Activated CD4-positive, alpha-beta T cell treated with anti-CD3 and anti-CD28 coated beads, Interleukin-2, Interleukin-4, amounts not matched to agents 100 ng/mL and 50 ng/mL, durations not matched to agents 16 hours and 8 hours (primary cell): ENCODE data around the gene RFPL1.
A peak's percentile ranks its signal among the peaks of the same experiment; 100 is the strongest.

ENCODE experiments used
- DNase-seq: peaks from one replicate; pipeline ENCODE4 v3.0.0-alpha.2; 2020; ENCODE audit warnings: low spot score

Gene RFPL1

GRCh38 chr22:29443452-29443851 lies 5.1 kb downstream of the RFPL1 start:
- DNase-seq, result no peak

DNA sequence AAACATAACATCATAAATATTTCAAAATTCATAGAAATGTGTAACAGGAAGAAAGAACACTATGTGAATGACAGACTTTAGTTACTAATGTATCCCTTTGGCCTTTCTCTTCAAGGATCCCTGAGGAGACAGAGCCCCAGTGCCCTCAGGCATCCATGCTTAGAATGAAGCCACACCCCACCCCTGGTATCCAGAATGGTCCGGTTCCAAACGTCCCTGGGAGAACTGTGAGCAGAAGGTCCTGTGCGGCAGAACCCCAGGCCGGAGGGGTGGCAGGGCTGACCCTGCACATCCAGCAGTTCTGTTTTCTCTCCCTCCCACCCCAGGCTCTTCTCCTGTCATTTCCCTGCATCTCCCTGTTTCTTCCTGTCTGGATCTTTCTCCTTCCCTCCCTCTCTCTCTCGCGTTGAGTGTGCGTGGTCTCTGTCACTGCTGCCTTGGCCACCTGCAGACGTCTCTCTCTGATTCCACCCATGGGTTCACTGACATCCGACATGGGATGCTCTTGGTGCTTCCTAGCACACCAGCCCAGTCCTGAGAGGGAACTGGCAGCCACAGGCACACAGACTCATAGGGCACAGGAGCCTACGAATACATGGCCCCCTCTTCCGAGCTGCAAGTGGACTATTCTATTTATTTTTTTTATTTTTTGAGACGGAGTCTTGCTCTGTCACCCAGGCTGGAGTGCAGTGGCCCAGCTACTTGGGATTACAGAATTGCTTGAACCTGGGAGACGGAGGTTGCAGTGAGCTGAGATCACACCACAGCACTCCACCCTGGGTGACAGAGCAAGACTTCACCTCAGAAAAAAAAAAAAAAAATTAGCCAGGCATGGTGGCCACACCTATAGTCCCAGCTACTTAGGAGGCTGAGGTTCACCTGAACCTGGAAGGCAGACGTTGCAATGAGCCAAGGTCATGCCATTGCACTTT lies 5.7 kb downstream of the RFPL1 start:
- DNase-seq, result no peak

- DNase-seq, result no peak
Measured at GRCh38 chr22:29445508-29445907, 7.1 kb downstream of the RFPL1 start.

GRCh38 chr22:29447906-29448305 lies 9.5 kb downstream of the RFPL1 start:
- no peak for DNase-seq

- no peak for DNase-seq
Measured at GRCh38 chr22:29449296-29449875, 11.0 kb downstream of the RFPL1 start.

DNA sequence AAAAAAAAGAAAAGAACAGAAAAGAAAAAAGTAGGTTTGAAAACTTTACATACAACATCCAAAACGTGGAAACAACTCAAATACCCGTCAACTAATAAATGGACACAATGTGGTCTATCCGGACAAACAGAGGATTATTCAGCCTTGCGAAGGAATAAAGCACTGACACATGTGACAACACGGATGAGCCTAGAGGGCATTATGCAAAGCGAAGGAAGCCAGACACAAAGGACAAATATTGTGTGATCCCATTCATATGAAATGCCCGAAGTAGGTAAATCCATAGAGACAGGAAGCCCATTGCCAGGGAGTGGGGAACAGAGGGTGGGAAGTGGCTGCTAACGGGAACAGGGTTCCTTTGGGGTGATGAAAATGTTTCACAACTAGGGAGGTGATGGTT lies 11.8 kb downstream of the RFPL1 start:
- no peak for DNase-seq

DNA sequence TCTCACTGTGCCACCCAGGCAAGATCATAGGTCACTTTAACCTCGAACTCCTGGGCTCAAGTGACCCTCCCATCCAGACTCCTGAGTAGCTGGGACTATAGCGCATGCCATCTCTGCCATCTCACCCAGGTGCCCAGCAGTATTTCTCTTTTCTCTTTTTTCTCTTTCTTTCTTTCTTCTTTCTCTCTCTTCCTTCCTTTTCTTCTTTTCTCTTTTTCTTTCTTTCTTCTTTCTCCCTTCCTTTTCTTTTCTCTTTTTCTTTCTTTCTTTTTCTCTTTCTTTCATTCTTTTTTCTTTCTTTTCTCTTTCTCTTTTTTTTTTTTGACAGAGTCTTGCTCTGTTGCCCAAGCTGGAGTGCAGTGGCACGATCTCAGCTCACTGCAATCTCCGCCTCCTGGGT lies 13.5 kb downstream of the RFPL1 start:
- no peak for DNase-seq

- no peak for DNase-seq
Measured at GRCh38 chr22:29454276-29454675, 15.9 kb downstream of the RFPL1 start.

GRCh38 chr22:29456211-29456671 lies 17.9 kb downstream of the RFPL1 start:
- DNase-seq, result no peak

DNA sequence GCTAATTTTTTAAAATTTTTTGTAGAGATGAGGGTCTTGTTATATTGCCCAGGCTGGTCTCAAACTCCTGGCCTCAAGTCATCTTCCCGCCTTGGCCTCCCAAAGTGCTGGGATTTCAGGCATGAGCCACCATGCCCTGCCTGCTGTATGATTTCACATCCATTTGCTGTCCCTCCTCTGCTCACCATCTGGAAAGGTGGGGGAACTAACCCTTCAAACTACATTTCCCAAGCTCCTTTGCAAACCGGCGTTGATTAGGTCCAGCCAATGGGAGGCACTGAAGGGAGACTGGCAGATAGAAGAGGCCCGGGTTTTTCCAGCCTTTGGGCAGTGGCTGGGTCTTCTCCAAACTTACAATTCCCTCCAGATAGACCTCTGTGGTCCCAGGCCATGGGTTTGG lies 19.3 kb downstream of the RFPL1 start:
- DNase-seq, result peak; percentile 43

GRCh38 chr22:29458551-29458950 lies 20.2 kb downstream of the RFPL1 start:
- no peak for DNase-seq

DNA sequence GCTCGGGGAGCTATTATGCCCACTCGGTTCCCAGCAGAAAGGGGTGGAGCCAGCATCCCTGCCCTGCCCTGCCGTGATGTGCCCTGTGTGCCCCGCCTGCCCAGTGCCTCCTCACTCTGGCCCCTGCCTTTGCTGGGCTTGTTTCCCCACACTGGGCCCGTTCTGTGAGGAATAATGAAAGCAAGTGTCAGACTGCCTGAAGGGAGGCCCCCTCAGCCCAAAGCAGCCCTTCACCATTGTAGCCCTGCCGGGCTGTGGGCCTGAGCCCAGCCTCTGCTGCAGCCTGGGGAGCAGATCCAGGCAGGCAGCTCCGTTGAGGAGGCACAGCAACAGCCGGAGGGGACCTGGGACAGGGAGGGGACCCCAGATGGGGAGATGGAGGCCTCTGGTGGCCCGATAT lies 21.4 kb downstream of the RFPL1 start:
- DNase-seq, result no peak

- DNase-seq, result no peak
Measured at GRCh38 chr22:29461263-29461662, 22.9 kb downstream of the RFPL1 start.

DNA sequence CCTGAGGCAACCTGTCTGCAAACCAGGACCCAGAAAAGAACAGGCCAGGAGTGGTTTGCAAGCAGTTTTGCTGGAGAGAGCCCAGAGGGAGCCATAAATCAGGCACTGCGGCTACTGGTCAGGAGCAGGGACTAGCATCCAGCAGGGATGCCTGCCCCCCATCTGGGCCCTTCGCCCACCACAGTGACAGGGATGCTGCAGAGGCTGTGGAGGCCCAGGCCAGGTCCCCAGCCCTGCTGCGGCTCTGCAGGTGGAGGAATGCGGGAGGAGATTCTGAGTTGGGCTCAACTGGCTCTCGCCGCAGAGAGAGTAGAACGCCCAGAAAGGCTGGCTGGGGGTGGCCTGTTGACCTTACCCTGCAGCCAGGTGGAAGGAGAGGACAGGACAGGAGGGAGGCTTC lies 25.2 kb downstream of the RFPL1 start:
- DNase-seq, result no peak

DNA sequence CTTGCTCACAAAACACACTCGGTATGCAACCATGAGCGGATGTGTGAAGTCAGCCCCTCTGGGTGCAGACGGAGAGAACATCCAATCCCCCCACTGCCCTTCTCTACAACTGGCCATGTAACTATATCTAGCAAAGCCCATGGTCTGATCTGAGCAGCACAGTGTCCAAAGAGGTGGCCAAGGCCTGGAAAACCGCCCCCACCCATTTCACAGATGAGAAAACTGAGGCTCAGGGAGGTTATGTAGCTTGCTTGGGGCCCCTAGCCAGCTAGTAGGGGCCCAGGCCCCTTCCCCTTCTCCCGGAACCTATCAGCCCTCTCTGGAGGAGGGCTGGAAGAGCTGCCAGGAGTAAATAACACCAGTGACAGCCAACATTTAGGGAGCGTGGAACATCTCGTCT lies 26.2 kb downstream of the RFPL1 start:
- DNase-seq, result no peak

DNA sequence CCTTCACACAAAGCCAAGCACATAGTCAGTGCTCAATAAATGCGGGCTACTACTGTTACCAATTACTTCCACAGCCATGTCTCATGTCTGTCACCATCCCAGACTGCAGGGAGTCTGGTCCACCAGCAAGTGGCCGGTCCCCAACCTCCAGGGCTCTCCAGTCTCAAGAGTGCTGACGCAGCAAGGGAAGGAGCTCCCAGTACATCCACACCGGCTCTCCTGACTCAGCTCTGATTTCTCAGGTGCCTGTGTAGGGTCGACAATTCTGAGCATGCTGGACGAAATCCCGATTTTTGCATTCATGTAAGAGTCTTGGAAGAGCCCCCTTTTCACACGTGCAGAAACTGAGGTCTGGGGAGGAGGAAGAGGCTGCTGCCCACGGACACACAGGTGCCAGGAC lies 31.4 kb downstream of the RFPL1 start:
- DNase-seq, result no peak

DNA sequence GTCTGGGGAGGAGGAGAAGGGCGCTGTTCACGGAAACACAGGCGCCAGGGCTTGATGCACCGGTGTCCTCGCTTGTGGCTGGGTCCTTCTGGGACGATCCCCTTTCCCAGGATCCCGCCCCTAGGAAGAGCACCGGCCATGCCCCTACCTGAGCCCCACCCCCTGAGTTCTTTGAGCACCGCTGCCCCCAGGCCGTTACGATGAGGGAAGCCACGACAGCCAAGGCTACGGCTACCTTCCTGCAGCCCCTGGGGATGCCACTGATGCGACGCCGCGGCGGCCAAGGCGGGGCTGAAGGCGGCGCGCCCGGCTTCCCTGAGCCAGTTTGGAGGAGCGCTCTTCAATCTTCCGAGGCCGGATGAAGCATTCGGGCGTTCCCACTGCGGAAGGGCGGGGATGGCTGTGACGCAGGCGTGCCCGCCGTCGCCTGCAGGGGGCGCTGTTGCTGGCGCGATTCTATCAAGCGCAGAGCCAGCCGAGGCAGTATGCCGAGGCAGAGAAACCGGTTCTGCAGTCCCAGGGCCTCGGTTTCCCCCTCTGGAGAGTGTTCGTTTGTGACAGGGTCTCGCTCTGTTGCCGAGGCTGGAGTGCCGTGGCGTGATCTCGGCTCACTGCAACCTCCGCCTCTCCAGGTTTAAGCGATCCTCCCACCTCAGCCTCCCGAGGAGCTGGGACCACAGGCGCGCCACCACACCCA lies 31.9 kb downstream of the RFPL1 start:
- peak; percentile 80 for DNase-seq

GRCh38 chr22:29473001-29473400 lies 34.6 kb downstream of the RFPL1 start:
- DNase-seq, result no peak

- no peak for DNase-seq
Measured at GRCh38 chr22:29475550-29475949, 37.2 kb downstream of the RFPL1 start.

DNA sequence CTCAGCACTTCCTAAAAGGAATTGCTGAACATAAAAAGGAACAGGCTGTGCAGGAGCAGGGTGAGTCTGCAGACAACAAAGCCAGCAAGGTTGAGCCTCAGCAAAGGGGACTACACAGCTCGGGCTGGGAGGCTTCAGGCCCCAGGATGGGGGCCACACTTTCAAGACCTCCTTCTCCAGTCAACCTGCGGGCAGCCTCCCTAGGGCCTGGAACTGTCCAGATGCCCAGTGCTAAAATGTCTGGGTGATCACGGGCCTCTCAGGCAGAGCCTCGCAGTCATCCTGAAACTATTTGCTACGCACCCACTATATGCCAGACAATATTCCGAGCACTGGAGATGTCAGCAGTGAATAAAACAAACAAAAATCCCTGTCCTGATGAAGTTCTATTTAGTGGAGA lies 37.7 kb downstream of the RFPL1 start:
- DNase-seq, result no peak

DNA sequence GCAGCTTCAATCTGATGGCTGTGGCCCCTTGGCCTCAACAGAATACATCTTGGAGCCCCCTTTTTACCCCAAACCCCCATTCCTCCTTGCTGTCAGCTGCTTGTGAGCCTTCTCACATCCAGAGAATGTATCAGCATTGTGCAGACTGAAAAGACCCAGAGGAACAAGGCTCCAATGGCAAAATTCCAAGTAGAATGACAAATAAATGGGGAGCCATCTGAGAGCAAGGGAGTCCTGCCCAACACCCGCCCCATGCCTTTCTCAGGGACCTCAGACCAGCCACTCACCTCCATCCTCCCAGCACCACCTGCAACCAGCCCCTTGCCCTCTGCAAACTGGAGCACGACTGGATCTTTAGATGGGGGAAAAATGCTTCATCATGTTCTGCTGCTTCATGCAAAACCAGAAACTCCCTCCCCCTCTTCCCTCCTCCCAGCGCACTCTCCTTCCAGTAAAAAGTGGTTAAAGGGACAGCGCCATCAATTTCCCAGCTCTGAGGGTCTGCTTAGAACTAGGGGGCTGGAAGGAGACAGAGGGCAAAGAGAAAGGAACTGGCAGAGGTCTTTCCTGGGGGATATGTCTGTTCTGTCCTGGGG lies 39.4 kb downstream of the RFPL1 start:
- no peak for DNase-seq
